HG03457 (cell line): ENCODE results near the gene ORC5.
"Not testable (repeated sequence)": the region's sequence is repeated elsewhere in the genome, so short reads cannot be mapped to it uniquely, and the experiment has no call there.

Experiments
- ATAC-seq: cut with Tn5 transposase; IDR thresholded peaks from one replicate; pipeline ENCODE4 v1.9.1; 2021; ENCODE audit warnings: moderate number of reproducible peaks; ENCODE audit not compliant: unreplicated experiment

The ORC5 gene

DNA sequence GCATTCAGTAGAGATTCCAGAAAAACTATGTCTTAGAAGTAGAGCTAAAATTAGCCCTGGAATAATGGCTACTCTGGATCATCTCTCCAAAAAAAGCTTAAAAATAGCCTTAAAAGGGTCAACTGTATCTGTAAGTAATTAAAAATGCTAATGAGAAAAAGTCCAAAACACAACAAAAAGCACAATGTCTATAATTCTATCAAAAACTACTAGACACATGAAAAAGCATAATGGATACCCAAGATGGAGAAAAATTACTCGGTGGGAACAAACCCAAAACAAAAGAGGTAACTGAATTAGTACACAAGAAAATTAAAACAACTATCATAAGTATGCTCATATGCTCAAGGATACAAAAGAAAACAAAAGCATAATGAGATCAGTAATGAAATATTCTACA is 15.4 kb downstream of the ORC5 start:
- ATAC-seq = no peak

DNA sequence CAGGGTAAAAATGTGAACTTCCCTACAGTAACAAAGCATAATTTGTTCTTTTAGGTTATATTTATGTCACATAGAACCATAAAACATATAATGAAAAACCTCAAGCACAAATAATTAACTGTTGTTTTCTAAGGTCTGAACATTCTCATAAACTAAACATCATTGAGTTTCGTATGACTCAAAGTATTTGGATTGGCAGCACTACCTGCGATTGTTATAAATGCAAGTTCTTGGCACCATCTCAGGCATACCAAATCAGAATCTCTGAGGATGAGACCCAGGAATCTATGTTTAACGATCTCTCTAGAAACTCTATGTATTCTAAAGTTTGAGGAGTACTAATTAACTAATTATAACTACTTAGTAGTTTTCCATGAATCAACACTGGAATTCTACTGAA is 22.5 kb downstream of the ORC5 start:
- no peak for ATAC-seq

DNA sequence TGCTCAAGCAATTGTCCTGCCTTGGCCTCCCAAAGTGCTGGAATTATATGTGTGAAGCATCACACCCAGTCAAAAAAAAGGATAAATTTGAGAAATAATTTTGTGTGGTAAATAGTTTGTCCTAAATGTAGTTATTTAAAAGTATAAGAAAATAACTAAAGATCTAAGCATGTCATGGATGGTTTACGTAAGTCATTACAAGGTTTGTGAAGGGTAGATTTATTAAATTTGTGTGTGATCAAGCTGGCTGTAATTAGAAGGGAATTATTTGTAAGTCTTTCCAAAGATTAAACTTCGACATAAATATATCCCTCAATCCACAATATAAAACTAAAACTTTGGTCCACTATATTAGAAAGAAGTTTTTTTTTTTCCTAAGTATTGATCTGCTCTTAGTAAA is 28.6 kb downstream of the ORC5 start:
- ATAC-seq = no peak

DNA sequence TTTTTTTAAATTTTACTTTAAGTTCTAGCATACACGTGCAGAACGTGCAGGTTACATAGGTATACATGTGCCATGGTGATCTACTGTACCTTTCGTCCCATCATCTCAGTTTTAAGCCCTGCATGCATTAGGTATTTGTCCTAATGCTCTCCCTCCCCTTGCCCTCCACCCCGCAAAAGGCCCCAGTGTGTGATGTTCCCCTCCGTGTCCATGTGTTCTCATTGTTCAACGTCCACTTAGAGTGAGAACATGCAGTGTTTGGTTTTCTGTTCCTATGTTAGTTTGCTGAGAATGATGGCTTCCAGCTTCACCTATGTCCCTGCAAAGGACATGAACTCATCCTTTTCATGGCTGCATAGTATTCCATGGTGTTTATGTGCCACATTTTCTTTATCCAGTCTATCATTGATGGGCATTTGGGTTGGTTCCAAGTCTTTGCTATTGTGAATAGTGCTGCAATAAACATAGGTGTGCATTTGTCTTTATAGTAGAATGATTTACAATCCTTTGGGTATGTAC is 30.2 kb downstream of the ORC5 start:
- ATAC-seq = not testable (repeated sequence)

DNA sequence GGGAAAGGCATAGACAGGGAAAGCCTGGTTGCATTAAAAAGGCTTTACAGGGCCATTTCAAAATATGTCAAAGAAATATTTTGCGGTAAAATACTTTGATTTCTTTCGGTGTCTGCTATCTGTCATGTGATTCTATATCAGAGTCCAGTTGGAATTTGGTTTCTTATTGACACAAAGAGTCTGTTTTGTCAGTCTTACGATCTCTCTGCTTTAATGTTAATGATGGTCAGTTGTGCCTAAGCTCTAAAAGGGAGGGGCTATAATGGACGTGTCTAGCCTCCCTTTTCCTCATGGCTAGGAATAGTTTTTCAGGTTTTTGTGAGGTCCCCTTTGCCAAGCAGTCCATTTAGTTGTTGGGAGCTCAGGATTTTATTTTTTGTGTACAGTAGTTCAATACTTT is 31.5 kb downstream of the ORC5 start:
- no peak for ATAC-seq

DNA sequence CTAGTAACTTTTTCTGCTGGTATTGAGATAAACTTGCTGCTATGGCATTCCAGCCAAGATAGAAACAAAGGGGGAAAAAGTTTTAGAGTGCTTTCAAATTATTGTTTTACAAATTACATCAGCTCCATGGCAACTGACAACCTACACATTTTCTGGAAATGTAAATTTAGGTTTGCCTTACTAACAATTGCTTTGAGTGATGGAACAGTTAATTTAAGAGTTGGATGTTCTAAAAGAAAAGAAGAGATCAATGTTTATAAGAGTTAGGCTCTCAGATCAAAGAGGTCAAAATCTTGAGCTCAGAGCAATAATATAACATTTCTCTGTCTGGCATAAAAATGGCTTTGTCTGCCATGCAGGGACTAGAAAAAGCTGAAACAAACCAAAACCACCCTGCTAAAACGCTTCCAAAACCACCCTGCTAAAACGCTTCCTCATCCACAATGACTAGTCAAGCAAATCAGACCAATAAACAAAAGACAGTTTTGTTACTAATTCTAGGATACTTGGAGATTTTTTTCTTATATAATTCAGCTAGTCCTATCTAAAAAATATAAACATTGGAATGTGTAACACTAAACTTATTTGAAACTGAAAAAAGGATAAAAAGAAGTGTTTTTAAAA is 32.3 kb downstream of the ORC5 start:
- no peak for ATAC-seq

DNA sequence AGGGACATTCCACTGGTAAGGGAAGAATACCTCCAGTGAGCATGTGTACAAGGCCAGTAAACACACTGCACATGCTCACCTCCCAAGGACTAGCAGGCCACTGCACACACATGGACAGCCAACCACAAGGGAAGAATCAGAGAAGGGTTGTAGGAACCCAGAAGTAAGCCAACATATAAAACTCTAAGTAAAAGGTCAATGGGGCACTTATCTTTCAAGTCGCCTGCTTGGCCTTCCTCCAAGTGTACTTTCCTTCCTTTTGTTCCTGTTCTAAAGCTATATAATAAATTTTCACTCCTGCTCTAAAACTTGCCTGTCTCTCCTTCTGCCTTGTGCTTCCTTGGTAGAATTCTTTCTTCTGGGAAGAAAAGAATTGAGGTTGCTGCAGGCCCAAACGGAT is 33.0 kb downstream of the ORC5 start:
- ATAC-seq = no peak

DNA sequence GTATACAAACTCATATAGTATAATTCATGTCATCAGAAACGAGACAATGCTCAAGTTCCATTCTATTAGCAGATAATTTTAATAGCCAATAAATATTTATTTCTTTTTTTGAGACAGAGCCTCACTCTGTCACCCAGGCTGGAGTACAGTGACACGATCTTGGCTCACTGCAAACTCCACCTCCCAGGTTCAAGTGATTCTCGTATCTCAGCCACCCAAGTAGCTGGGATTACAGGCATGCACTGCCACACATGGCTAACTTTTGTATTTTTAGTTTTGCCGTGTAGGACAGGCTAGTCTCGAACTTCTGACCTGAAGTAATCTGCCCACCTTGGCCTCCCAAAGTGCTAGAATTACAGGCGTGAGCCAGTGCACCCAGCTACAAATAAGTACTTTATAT is 45.7 kb downstream of the ORC5 start:
- ATAC-seq = no peak

DNA sequence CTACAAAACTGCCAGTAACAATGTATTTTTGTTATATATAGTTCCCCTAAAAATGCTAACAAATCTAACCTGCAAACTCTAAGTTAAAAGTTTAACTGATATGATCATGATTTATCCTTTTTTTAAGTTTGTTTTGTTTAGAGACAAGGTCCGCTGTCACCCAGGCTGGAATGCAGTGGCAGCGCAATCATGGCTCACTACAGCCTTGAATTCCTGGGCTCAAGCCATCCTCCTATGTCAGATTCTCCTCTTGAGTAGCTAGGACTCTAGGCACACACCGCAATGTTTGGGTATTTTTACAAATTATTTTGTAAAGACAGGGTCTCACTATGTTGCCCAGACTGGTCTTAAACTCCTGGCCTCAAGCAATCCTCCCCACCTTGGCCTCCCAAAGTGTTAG is 46.6 kb downstream of the ORC5 start:
- no peak for ATAC-seq

DNA sequence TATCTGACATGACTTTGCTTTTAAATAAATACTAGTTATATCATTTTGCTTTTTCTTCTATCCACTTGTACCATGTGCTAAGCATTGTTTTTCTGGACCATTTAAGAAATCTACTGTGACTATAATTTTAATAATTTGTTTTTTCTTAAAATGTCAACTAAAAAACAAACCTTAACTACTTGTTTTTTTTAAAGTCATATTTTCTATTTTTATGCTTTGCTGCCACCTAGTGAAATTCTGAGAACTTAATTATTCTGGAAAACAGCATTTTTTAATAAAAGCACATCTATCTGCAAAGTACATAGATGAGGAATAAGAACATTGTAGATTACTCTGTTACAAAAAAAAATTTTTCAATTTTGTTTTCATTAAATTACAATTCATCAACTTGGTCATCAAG is 47.4 kb downstream of the ORC5 start:
- no peak for ATAC-seq

DNA sequence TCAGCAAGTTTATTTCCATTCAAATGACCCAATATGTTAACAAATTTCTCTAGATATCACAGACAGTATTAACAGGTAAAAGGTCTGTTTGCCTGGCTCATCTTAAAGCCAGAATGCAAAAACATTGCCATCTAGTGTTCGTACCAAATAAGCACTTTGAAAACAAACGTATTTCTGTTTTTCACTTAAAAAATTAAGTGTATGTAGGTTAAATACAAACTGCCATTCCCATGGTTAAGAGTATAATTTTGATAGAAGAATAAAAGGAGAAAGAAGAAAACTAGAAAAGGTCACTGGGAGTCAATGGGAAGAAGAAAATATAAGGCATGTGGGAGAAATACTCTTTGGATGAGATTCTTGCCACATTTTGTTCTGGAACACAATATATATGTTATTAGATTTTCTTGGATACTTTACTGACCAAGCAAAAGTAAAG is 51.0 kb downstream of the ORC5 start:
- no peak for ATAC-seq

DNA sequence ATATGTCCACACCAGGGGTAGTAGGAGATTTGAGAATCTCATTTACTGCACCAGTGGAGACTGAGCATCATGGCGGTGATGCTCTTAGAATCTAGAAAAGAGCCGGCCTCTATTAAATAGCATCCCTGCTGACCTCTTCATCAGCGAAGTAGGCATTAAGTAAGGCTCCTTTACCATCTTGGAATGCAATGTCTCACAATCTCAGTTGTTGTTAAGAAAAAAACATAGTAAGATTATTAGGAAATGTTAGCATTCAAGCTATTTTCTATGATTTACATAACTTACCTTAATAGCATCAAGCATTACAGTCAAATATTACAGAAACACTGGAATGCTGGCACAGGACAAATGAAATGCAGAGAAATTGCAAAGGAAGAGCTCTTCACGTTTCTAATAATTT is 54.5 kb downstream of the ORC5 start:
- ATAC-seq = no peak

DNA sequence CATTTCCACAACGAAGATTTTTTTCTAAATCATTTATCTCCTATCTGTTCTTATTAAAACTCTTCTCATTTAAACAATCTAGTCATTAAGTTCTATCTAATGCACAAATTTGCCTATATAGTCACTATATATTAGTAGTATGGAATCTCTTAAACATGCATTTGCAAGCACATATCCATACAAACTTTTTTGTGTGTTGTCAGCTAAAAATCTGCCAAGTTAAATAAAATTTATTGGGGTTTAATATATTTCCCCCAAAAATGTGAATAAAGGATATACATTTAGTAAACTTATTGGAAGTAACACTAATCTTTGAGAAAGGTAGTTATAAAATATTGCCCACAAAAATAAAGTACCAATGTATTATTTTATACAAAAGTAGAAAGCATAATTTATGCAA is 55.3 kb downstream of the ORC5 start:
- ATAC-seq = no peak

DNA sequence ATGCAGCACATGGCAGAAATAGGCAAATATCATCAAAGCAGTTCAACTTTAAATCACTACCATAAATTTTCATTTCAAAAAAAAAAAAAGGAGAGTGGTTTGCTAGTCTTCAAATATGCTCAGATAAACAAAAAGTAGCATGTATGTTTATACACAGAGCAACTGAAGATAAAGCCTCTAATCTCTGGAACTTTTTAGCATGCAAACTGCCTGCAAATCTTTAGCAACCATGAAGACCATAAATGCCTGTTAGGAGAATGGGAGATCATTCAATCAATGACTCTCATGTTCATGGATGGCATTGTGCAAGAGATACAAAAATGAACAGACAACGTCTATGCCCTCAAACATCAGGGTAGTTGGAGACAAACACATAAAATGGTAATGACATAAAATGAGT is 57.3 kb downstream of the ORC5 start:
- ATAC-seq = no peak

DNA sequence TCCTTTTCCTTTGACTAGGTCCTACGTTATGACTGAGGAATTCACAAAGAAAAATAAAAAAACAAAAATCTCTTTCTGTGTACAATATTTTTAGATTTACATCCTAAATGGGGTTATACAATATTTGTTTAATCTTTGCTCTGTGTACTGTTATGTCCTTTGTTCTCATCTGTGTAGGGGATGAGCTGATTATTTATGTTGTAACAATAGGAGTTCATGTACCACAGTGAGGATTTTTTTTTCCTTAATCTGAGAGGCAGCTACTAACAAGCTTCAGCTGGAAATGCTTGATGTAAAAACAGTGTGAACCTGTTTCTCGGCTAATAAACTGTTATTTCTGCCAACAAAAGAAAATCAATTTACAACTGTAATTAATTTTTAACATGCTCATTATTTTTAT is 58.0 kb downstream of the ORC5 start:
- ATAC-seq = no peak

DNA sequence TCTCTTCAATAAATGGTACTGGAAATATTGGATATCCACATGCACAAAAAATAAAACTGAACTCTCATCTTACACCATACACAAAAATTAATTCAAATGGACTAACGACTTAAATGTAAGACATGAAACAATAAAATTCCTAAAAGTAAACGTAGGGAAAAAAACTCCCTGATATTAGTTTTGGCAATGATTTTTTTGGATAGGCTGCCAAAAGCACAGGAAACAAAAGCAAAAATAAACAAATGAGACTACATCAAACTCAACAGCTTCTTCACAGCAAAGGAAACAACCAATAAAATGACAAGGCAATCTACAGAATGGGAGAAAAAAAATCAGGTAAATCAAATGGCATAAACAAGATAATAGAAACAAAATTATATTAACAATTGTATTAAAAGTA is 65.7 kb downstream of the ORC5 start:
- no peak for ATAC-seq

DNA sequence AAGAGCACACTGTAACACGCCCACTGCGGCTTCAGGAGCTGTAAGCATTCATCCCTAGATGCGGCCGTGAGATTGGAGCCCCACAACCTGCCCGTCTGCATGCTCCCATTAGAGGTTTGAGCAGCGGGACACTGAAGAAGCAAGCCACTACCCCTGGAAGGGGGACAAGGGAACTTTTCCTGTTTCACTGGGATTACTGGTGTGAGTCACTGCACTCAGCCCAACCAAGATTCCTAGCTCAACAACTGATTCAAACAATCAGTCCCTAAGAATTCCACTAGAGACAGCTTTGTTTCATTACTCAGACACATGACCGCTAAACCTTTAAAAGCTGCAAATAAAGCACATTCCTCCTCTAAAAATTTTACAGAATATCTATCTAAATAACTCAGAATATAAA is 69.8 kb downstream of the ORC5 start:
- no peak for ATAC-seq

DNA sequence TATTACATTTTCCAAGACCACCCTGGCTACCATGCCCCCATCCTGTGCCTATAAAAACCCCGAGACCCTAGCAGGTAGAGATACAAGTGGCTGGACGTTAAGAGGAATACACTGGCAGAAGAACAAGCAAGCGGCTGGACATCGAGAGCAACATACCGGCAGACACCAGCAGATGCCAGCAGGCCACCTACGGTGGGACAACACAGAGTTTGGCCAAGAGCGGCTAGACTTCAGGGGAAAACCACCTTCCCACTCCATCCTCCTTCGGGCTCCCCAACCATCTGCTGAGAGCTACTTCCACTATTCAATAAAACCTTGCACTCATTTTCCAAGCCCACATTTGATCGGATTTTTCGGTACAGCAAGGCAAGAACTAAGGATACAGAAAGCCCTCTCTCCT is 70.3 kb downstream of the ORC5 start:
- ATAC-seq = no peak

DNA sequence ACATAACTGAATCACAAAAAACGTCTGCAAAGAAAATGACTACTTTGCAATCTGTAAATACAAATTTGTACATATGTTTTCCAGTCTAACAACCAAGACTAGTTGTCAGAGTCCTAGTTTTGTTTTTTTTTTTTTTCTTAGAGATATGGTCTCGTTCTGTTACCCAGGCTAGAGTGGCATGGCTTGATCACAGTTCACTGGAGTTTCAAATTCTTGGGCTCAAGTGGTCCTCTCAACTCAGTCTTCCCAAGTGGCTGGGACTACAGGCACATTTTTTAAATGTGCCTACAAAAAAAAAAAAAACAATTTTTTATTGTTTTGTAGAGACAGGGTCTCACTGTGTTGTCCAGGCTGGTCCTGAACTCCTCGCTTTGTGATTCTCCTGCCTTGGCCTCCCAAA is 70.8 kb downstream of the ORC5 start:
- ATAC-seq = no peak

DNA sequence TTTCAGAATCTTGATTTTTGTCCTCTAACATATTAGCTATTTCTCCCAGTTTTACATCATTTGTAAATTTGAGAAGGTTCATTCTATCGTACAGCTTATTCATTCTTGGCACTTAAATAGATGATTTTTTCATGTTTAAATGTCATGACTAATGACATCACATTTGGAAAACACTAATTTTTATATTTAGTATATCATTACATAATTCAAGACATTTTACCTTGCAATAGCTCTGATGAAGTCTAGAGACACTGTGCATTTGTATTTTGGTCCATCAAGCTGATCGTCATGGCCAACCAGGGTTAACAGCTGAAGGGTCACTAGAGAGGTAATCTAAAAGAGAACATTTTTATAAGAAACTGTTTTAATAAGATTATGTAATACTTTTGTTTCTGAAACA is 71.3 kb downstream of the ORC5 start:
- ATAC-seq = no peak

DNA sequence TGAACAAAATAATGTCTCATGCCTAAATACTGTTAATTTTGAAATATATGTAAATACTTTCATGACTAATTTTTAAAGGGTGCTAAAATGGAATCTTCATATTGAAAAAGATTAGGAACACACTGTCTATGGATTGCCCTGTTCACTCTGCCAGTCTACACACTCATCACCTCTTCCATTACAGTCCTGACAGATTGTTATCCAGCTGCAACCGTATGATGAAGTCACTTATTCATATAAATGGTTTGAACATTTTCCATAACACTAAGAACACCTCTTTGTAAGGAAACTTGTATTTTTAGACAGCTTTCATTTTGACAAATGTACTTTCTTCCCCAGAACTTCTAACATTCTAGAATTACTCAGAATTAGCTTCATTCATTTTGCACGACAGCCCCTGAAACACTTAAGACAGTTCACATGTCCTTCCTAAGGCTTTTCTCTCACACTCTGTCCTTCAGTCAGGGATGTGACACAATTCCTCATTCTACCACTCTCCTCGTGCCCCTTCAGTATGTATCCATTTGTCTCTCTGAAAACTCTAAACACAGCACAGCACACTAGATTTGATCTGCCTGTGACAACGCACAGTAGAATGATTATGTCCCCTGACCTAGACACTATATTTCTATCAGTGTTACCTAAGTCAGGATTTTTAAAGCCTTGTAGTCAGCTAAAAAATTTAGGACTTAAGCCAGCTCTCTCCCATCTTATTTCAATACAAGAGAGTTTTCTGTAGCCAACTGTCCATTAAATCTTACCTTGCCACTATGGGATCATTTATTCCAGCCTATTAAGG is 71.9 kb downstream of the ORC5 start:
- no peak for ATAC-seq

DNA sequence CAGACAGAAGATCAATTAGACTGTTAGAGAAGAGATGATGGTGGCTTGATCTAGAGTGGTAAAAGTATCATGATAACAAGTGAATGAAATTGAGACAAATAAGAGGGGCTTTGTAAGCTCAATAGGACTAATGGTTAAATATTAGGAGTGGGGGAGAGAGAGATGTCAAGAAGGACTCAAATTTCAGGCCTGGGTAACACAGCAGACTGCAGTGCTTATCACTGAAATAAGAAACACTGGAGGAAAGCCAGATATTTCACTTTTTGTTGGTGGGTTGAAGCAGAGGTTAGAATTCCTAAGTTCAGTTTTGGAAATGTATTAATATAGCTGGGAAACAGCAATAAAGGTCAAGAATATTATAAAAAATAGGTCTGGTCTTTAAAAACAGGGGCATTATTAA is 74.6 kb downstream of the ORC5 start:
- no peak for ATAC-seq

DNA sequence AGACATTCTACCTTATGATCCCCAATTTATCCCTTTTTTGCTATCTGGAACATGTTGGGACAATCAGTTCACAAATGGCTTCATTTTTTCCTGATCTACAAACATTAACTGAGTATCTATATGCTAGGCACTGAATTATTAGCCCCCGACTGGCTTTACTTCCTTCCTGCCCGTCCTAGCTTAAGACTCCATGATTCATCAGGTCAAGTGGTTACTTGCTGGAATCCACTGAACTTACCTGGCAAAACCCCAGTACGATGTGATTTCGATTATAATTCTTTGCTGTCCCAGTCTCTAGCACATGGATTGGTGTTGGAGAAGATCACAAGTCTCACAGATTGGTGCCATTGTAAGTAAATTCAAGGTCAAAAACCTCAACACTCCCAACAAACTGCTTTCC is 77.1 kb downstream of the ORC5 start:
- ATAC-seq = no peak
